Measurements from ENCODE around the gene CLCN7. TPM values are rescaled to one million over a fixed set of nuclear protein-coding genes. Genes with fewer than 3 reads are reported as not detected.

The CLCN7 gene
- total RNA-seq, 1 donor = 161 TPM

DNA sequence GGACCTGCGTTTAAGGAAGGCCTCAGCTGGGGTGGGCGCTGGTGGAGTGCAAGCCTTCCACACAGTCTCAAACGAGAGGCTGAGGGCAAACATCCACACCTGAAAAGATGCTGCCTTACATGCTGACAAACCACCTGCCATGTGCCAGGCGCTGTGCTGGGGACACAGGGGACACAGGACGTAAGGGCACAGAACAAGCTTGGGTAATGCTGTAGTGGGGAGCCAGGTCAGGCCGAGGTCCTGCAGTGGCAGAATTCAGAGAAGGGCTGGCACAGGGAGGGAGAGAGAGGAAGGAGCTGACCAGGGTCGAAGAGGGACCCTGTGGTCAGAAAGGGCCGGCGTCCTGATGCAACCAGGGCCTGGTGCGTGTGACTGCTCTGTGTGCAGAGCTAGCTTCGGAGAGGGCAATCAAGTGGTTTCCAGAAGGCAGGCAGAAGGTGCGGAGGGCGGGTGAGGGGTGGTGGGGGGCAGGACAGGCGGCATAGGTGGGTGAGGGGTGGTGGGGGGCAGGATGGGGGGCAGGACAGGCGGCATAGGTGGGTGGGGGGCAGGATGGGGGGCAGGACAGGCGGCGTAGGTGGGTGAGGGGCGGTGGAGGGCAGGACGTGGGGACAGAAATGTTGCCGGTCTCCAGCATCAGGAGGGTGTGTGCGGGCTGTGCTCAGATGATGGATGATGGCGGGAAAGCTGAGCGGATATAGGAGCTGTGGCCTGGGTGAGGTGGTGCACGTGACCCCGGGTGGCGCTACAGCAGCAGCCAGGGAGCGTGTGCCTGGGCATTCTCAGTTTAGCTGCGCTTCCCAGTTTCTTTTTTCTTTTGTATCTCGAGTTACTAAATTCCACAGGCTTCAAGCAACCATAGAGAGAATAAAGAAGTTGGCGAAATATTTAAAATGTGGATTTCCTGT is 37.1 kb upstream of the CLCN7 start:
- Histone ChIP-seq H3K4me2 (ENCODE audit: insufficient read depth, low read length) (no peak overlapping the region), H2AFZ (ENCODE audit: low read length) (no peak overlapping the region), H3K79me2 (ENCODE audit: insufficient read depth, low read length) (no peaks in the 10 kb centered on the region), H3K36me3 (ENCODE audit: insufficient read depth, low read length) (peaks cover 2% of the 10 kb centered on the region), H4K20me1 (ENCODE audit: insufficient read depth, low read length) (no peaks in the 10 kb centered on the region), H3K4me3 (ENCODE audit: insufficient read depth, low read length) (no peak overlapping the region), H3K27ac (ENCODE audit: low read depth, low read length) (no peak overlapping the region), H3K9me3 (ENCODE audit: low read depth, low read length) (peaks cover 1% of the 10 kb centered on the region), H3K4me1 (ENCODE audit: insufficient read depth, low read length) (no peaks in the 10 kb centered on the region), H3K27me3 (ENCODE audit: insufficient read depth, low read length) (no peaks in the 10 kb centered on the region)
- TF ChIP-seq, protein P1, sequence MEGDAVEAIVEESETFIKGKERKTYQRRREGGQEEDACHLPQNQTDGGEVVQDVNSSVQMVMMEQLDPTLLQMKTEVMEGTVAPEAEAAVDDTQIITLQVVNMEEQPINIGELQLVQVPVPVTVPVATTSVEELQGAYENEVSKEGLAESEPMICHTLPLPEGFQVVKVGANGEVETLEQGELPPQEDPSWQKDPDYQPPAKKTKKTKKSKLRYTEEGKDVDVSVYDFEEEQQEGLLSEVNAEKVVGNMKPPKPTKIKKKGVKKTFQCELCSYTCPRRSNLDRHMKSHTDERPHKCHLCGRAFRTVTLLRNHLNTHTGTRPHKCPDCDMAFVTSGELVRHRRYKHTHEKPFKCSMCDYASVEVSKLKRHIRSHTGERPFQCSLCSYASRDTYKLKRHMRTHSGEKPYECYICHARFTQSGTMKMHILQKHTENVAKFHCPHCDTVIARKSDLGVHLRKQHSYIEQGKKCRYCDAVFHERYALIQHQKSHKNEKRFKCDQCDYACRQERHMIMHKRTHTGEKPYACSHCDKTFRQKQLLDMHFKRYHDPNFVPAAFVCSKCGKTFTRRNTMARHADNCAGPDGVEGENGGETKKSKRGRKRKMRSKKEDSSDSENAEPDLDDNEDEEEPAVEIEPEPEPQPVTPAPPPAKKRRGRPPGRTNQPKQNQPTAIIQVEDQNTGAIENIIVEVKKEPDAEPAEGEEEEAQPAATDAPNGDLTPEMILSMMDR (IDR thresholded peaks at IDR 0.05; ENCODE audit: extremely low read depth, low read depth, low read length) = no peak
- no peak for DNase-seq (ENCODE audit: insufficient read length, low spot score, missing footprints)

DNA sequence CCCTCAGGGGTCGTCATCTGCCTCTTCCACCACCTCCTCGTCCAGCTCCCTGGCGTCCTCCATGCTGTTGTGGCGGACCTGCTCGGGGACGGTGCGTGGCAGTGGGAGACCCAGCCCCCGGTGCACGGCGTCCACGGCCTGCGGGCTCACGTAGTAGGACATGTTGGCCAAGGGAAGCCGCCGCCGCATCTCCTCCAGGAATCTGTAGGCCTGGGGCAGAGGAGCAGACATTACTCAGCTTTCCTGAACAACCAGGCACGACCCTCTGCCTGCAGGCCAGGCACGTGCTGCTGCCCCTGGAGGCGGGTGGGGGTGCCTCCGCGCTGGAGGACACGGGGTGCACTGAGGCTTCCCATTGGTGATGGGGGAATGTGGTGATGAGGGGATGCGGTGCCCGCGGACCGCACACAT is 36.1 kb upstream of the CLCN7 start:
- no peak overlapping the region for H3K27ac ChIP-seq (ENCODE audit: low read depth, low read length)
- H4K20me1 ChIP-seq (ENCODE audit: insufficient read depth, low read length) = no peaks in the 10 kb centered on the region
- H2AFZ ChIP-seq (ENCODE audit: low read length) = no peak overlapping the region
- DNase-seq (ENCODE audit: insufficient read length, low spot score, missing footprints) = no peak
- H3K79me2 ChIP-seq (ENCODE audit: insufficient read depth, low read length) = no peaks in the 10 kb centered on the region
- H3K4me1 ChIP-seq (ENCODE audit: insufficient read depth, low read length) = no peaks in the 10 kb centered on the region
- TF ChIP-seq, protein P1 (IDR thresholded peaks at IDR 0.05; ENCODE audit: extremely low read depth, low read depth, low read length) = no peak
- H3K4me3 ChIP-seq (ENCODE audit: insufficient read depth, low read length) = no peak overlapping the region
- H3K9me3 ChIP-seq (ENCODE audit: low read depth, low read length) = peaks cover 1% of the 10 kb centered on the region
- no peak overlapping the region for H3K4me2 ChIP-seq (ENCODE audit: insufficient read depth, low read length)
- peaks cover 2% of the 10 kb centered on the region for H3K36me3 ChIP-seq (ENCODE audit: insufficient read depth, low read length)
- H3K27me3 ChIP-seq (ENCODE audit: insufficient read depth, low read length) = no peaks in the 10 kb centered on the region

DNA sequence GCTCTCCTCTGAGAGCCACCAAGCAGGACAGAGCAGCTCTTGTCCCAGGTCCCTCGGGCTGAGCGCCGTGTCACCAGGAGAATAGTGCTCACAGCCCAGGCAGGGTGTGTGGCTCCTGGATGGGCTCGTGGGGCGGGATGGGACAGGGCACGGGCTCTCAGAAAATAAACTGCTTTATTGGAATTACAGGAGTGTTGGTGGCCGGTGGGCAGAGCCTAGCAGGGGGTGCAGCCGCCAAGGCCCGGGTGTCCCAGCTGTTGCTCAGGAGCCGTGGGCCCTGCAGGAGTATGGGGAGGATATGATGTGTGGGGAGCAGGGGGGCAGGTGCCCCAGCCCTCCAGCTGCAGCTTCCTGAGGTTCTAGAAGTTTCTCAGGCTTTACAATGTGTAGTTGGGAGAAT is 35.4 kb upstream of the CLCN7 start:
- Histone ChIP-seq H2AFZ (ENCODE audit: low read length) (no peak overlapping the region), H3K4me2 (ENCODE audit: insufficient read depth, low read length) (no peak overlapping the region), H3K9me3 (ENCODE audit: low read depth, low read length) (peaks cover 1% of the 10 kb centered on the region), H4K20me1 (ENCODE audit: insufficient read depth, low read length) (no peaks in the 10 kb centered on the region), H3K36me3 (ENCODE audit: insufficient read depth, low read length) (peaks cover 2% of the 10 kb centered on the region), H3K4me1 (ENCODE audit: insufficient read depth, low read length) (no peaks in the 10 kb centered on the region), H3K79me2 (ENCODE audit: insufficient read depth, low read length) (no peaks in the 10 kb centered on the region), H3K27ac (ENCODE audit: low read depth, low read length) (no peak overlapping the region), H3K4me3 (ENCODE audit: insufficient read depth, low read length) (no peak overlapping the region), H3K27me3 (ENCODE audit: insufficient read depth, low read length) (no peaks in the 10 kb centered on the region)
- TF ChIP-seq, protein P1 (IDR thresholded peaks at IDR 0.05; ENCODE audit: extremely low read depth, low read depth, low read length) = no peak
- no peak for DNase-seq (ENCODE audit: insufficient read length, low spot score, missing footprints)
